GM21717 (cell line): ENCODE measurements around the gene PCYOX1L.

Experiments used
- ATAC-seq: cut with Tn5 transposase; IDR thresholded peaks from one replicate; pipeline ENCODE4 v1.9.1; 2021; ENCODE audit warnings: mild to moderate bottlenecking, moderate library complexity; ENCODE audit not compliant: unreplicated experiment

Gene PCYOX1L

DNA sequence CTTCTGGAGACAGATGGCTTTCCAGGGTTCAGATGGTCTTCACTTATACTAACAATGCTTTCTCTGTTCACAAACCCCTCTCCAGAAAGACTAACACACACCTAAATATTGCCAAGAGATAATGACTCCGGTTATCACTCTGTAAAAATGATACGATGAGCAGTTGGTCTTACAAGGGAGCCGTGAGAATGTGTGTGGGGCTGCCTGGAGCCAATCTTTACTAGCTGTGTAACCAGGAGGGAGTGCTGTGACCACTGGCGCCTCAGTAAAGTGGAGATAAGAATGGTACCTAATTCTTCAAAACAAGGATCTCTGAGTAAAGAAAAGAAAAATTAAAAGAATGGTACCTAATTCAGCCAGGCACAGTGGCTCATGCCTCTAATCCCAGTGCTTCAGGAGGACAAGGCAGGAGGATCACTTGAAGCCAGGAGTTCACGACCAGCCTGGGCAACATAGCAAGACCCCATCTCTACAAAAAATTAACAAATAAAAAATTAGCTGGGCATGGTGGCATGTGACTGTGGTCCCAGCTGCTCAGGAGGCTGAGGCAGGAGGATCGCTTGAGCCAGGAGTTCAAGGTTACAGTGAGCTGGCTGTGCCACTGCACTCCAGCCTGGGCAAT is 61.2 kb downstream of the PCYOX1L start:
- no peak for ATAC-seq
